ENCODE data around the gene PKIG.
"Not testable (repeated sequence)": the region's sequence is repeated elsewhere in the genome, so short reads cannot be mapped to it uniquely, and the experiment has no call there.

PKIG gene

DNA sequence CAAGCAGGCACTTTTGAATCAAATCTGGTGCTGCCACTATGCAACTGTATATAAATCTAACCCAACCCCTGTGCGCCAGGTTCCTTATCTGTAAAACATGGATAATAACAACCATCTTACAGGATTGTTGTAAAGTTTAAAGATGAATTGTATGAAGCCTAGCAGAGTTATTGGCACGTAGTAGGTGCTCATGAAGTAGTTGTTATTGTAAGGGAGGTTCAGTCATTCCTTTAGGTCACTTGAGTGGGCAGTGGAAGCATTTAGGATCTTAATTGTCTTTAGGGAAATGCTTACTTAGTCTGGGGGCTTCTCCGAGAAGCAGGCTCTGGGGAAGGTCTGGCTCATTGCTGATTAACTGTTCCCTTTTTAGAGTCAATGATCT is 29.8 kb upstream of the PKIG start:
- Mint-ChIP-seq H3K9me3 (no peaks in the 10 kb centered on the region), H3K27me3 (no peaks in the 10 kb centered on the region), H3K27ac (ENCODE audit: low read depth) (no peak overlapping the region), H3K4me3 (no peak overlapping the region), H3K36me3 (ENCODE audit: insufficient read depth) (no peaks in the 10 kb centered on the region), H3K4me1 (peaks cover 5% of the 10 kb centered on the region)
- no peak for ATAC-seq (replicated peaks; ENCODE audit: extremely low read depth, poor library complexity, severe bottlenecking)
- no peak for DNase-seq (ENCODE audit: low spot score in 2 of 2)

DNA sequence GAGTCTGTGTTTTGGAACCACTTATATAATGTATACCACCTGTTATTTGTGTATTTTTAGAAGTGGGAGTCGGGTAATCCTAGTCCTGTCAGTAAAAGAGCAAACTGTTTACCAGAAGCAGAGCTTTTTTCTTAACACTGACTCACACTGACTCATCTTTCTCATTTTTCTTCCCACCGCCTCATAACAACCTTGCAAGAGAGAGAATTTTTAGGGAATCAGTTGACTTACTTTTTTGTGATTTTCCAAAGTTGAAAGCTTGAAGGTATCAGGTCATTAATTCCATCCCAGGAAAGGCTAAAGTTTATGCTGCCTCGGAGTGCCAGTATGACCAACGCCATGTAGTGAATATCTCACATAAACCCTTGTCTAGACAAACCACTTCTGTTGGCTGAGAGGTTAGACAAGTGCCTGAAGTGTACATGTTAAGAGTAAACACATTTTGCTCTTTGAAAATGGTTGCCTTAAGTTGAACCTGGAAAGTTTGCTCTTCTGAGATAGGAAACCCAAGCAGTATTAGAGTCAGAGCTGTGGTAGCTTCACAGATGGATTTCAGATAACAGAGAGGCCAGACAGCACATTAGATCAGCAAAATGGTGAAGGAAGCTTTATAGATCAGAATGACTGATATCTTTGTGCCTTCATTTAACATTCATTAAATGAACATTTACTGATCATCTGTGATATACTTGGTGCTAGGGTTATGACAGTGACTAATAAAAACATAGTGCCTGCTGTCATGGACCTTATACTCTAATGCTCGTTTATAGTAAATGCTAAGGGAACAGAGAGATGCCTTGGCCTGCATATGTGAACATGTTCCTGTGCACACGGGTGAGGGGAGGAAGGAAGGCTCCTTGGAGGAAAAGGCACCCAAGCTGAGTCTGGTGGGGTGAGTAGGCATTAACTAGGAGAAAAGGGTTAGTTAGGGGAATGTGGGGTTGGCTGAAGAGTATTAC is 29.1 kb upstream of the PKIG start:
- no peak for ATAC-seq (replicated peaks; ENCODE audit: extremely low read depth, poor library complexity, severe bottlenecking)
- H3K9me3 Mint-ChIP-seq, result no peaks in the 10 kb centered on the region
- DNase-seq (ENCODE audit: low spot score in 2 of 2), result no peak
- peaks cover 2% of the 10 kb centered on the region for H3K27me3 Mint-ChIP-seq
- H3K4me1 Mint-ChIP-seq, result peaks cover 5% of the 10 kb centered on the region
- H3K27ac Mint-ChIP-seq (ENCODE audit: low read depth), result no peak overlapping the region
- no peak overlapping the region for H3K4me3 Mint-ChIP-seq
- H3K36me3 Mint-ChIP-seq (ENCODE audit: insufficient read depth), result no peaks in the 10 kb centered on the region

GRCh38 chr20:44559302-44559701 is 23.1 kb upstream of the PKIG start:
- Mint-ChIP-seq H3K4me1 (no peaks in the 10 kb centered on the region), H3K27ac (ENCODE audit: low read depth) (no peak overlapping the region), H3K9me3 (no peaks in the 10 kb centered on the region), H3K36me3 (ENCODE audit: insufficient read depth) (peaks cover 1% of the 10 kb centered on the region), H3K4me3 (no peak overlapping the region), H3K27me3 (peaks cover 22% of the 10 kb centered on the region)
- DNase-seq (ENCODE audit: low spot score in 2 of 2) (no peak), ATAC-seq (replicated peaks; ENCODE audit: extremely low read depth, poor library complexity, severe bottlenecking) (no peak)

GRCh38 chr20:44560229-44560628 is 22.1 kb upstream of the PKIG start:
- Mint-ChIP-seq H3K4me3 (no peak overlapping the region), H3K4me1 (no peaks in the 10 kb centered on the region), H3K27ac (ENCODE audit: low read depth) (no peak overlapping the region), H3K36me3 (ENCODE audit: insufficient read depth) (peaks cover 1% of the 10 kb centered on the region), H3K9me3 (no peaks in the 10 kb centered on the region), H3K27me3 (peaks cover 22% of the 10 kb centered on the region)
- DNase-seq (ENCODE audit: low spot score in 2 of 2) (no peak), ATAC-seq (replicated peaks; ENCODE audit: extremely low read depth, poor library complexity, severe bottlenecking) (no peak)

- peaks cover 22% of the 10 kb centered on the region for H3K27me3 Mint-ChIP-seq
- H3K4me1 Mint-ChIP-seq; H3K27ac Mint-ChIP-seq (ENCODE audit: low read depth); H3K9me3 Mint-ChIP-seq; H3K36me3 Mint-ChIP-seq (ENCODE audit: insufficient read depth); ATAC-seq (replicated peaks; ENCODE audit: extremely low read depth, poor library complexity, severe bottlenecking); DNase-seq (ENCODE audit: low spot score in 2 of 2); H3K4me3 Mint-ChIP-seq: not testable (repeated sequence)
Measured at GRCh38 chr20:44560818-44561217, 21.6 kb upstream of the PKIG start.

DNA sequence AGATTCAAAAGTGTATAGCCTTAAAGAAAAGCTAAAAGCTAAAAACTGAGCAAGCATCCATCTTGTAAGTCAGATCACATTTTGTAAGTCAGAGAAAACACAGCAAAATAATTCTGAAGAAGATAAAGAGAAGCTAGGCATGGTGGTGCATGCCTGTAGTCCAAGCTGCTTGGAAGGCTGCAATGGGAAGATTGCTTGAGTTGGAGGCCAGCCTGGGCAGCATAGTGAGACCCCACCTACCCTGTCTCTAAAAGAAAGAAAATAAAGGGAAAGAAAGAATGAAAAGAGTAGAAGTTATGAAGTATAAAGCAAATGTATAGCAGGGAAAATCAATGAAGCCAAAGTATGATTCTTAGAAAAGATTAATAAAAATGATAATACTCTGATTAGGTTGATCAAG is 20.5 kb upstream of the PKIG start:
- H3K36me3 Mint-ChIP-seq (ENCODE audit: insufficient read depth), result peaks cover 1% of the 10 kb centered on the region
- H3K27ac Mint-ChIP-seq (ENCODE audit: low read depth), result no peak overlapping the region
- H3K4me1 Mint-ChIP-seq, result no peaks in the 10 kb centered on the region
- DNase-seq (ENCODE audit: low spot score in 2 of 2) (no peak), ATAC-seq (replicated peaks; ENCODE audit: extremely low read depth, poor library complexity, severe bottlenecking) (no peak)
- H3K27me3 Mint-ChIP-seq, result peaks cover 22% of the 10 kb centered on the region
- no peak overlapping the region for H3K4me3 Mint-ChIP-seq
- no peaks in the 10 kb centered on the region for H3K9me3 Mint-ChIP-seq

GRCh38 chr20:44566018-44566417 is 16.4 kb upstream of the PKIG start:
- Mint-ChIP-seq H3K27ac (ENCODE audit: low read depth) (no peak overlapping the region), H3K4me3 (no peak overlapping the region), H3K27me3 (no peaks in the 10 kb centered on the region), H3K9me3 (no peaks in the 10 kb centered on the region), H3K36me3 (ENCODE audit: insufficient read depth) (peaks cover 1% of the 10 kb centered on the region), H3K4me1 (no peaks in the 10 kb centered on the region)
- DNase-seq (ENCODE audit: low spot score in 2 of 2) (no peak), ATAC-seq (replicated peaks; ENCODE audit: extremely low read depth, poor library complexity, severe bottlenecking) (no peak)

DNA sequence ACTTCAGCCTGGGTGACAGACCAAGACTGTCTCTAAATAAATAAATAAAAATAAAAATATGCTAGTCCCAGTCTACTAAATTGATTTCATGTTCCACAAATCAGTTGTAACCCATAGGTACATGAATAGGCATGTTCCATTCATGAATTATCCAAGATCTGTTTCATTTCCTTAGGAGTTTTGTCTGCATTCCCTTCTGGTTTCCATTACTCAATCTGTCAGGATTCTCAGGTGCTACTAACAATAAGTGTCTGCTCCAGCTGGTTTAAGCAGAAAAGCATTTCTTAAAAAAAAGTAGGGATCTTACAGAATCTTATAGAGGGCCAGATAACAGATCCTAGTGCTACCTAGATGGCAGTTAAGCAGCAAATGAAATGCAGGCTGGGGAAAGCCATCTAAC is 15.6 kb upstream of the PKIG start:
- Mint-ChIP-seq H3K9me3 (no peaks in the 10 kb centered on the region), H3K4me3 (no peak overlapping the region), H3K27ac (ENCODE audit: low read depth) (no peak overlapping the region), H3K27me3 (no peaks in the 10 kb centered on the region), H3K36me3 (ENCODE audit: insufficient read depth) (no peaks in the 10 kb centered on the region), H3K4me1 (no peaks in the 10 kb centered on the region)
- no peak for ATAC-seq (replicated peaks; ENCODE audit: extremely low read depth, poor library complexity, severe bottlenecking)
- no peak for DNase-seq (ENCODE audit: low spot score in 2 of 2)

GRCh38 chr20:44570367-44570766 is 12.0 kb upstream of the PKIG start:
- Mint-ChIP-seq H3K36me3 (ENCODE audit: insufficient read depth) (no peaks in the 10 kb centered on the region), H3K27ac (ENCODE audit: low read depth) (no peak overlapping the region), H3K9me3 (no peaks in the 10 kb centered on the region), H3K27me3 (no peaks in the 10 kb centered on the region), H3K4me3 (no peak overlapping the region), H3K4me1 (no peaks in the 10 kb centered on the region)
- ATAC-seq (replicated peaks; ENCODE audit: extremely low read depth, poor library complexity, severe bottlenecking) (no peak), DNase-seq (ENCODE audit: low spot score in 2 of 2) (no peak)

- H3K27ac Mint-ChIP-seq (ENCODE audit: low read depth), result no peak overlapping the region
- H3K36me3 Mint-ChIP-seq (ENCODE audit: insufficient read depth), result no peaks in the 10 kb centered on the region
- H3K4me1 Mint-ChIP-seq, result peaks cover 6% of the 10 kb centered on the region
- no peak overlapping the region for H3K4me3 Mint-ChIP-seq
- no peaks in the 10 kb centered on the region for H3K9me3 Mint-ChIP-seq
- no peak for DNase-seq (ENCODE audit: low spot score in 2 of 2)
- H3K27me3 Mint-ChIP-seq, result no peaks in the 10 kb centered on the region
- ATAC-seq (replicated peaks; ENCODE audit: extremely low read depth, poor library complexity, severe bottlenecking), result no peak
Measured at GRCh38 chr20:44571362-44571988, 10.9 kb upstream of the PKIG start.

DNA sequence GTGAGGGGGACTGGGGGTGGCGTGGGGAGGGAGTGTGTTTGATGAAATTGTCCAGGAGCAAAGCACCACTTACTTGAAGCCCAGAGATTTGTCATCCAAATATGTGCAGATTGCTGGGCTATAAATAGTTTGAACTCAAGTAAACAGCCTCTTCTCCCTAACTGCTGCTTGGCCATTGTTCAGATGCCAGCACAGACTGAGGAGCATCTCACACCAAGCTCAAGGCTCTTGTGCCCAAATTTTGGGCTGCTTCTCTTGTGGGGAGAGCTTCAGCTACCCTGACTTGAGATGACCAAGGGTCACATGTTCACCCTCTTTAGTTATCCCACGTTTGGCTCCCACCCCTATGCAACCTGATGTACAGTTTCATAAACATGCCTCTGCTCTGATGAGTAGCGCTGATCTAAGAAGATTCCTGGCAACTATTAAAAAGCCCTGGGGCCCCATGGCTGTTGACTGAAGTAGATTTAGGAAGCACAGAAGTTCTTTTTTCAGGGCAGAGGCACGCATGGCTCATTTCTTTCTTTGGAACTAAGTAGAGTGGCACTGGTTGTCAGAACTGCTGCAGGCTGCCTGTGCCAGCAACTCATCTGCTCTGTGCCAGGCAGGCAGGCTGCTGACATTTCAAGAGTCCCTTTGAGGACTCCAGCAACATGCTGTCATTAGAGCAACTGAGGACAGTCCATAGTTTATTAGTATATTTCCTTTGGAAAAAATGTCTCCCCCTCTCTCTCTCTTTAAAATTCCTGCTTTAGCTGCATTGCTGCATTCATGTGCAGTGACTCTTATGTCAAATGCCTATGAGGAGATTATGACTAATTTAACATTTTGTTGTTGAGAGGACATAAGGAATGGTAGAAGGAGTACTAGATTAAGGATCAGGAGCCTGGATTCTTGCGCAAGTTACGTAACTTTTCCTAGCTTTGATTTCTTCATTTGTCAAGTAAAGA is 9.6 kb upstream of the PKIG start:
- H3K36me3 Mint-ChIP-seq (ENCODE audit: insufficient read depth), result no peaks in the 10 kb centered on the region
- H3K27ac Mint-ChIP-seq (ENCODE audit: low read depth), result no peak overlapping the region
- no peak overlapping the region for H3K4me3 Mint-ChIP-seq
- DNase-seq (ENCODE audit: low spot score in 2 of 2) (no peak), ATAC-seq (replicated peaks; ENCODE audit: extremely low read depth, poor library complexity, severe bottlenecking) (no peak)
- H3K9me3 Mint-ChIP-seq, result no peaks in the 10 kb centered on the region
- H3K4me1 Mint-ChIP-seq, result peaks cover 10% of the 10 kb centered on the region
- no peaks in the 10 kb centered on the region for H3K27me3 Mint-ChIP-seq

- ATAC-seq (replicated peaks; ENCODE audit: extremely low read depth, poor library complexity, severe bottlenecking) (no peak), DNase-seq (ENCODE audit: low spot score in 2 of 2) (no peak)
- H3K27me3 Mint-ChIP-seq, result no peaks in the 10 kb centered on the region
- no peak overlapping the region for H3K27ac Mint-ChIP-seq (ENCODE audit: low read depth)
- H3K9me3 Mint-ChIP-seq, result no peaks in the 10 kb centered on the region
- H3K4me3 Mint-ChIP-seq, result no peak overlapping the region
- no peaks in the 10 kb centered on the region for H3K36me3 Mint-ChIP-seq (ENCODE audit: insufficient read depth)
- H3K4me1 Mint-ChIP-seq, result peaks cover 10% of the 10 kb centered on the region
Measured at GRCh38 chr20:44573501-44573869, 8.9 kb upstream of the PKIG start.

Data from central memory CD8-positive, alpha-beta T cell (primary cell).